Iris pigment epithelial cell (primary cell): ENCODE results near the gene PCK2.

Source experiments
- DNase-seq: peaks from one replicate; pipeline ENCODE4 v3.0.0-alpha.2; 2011; ENCODE audit warnings: low read depth

PCK2 gene

GRCh38 chr14:24115422-24116127 is 21.5 kb downstream of the PCK2 start:
- DNase-seq: no peak

GRCh38 chr14:24116128-24116814 is 22.2 kb downstream of the PCK2 start:
- DNase-seq: no peak

- no peak for DNase-seq
Measured at GRCh38 chr14:24117179-24117578, 23.1 kb downstream of the PCK2 start.

GRCh38 chr14:24119691-24120090 is 25.6 kb downstream of the PCK2 start:
- DNase-seq: no peak

GRCh38 chr14:24121210-24121609 is 27.1 kb downstream of the PCK2 start:
- DNase-seq: no peak

GRCh38 chr14:24122416-24122815 is 28.3 kb downstream of the PCK2 start:
- no peak for DNase-seq

GRCh38 chr14:24122898-24123297 is 28.8 kb downstream of the PCK2 start:
- no peak for DNase-seq

GRCh38 chr14:24123424-24124417 is 29.6 kb downstream of the PCK2 start:
- no peak for DNase-seq

GRCh38 chr14:24126939-24127338 is 32.8 kb downstream of the PCK2 start:
- DNase-seq: no peak

- no peak for DNase-seq
Measured at GRCh38 chr14:24127673-24128072, 33.6 kb downstream of the PCK2 start.

GRCh38 chr14:24129410-24129998 is 35.4 kb downstream of the PCK2 start:
- DNase-seq: no peak

- DNase-seq: no peak
Measured at GRCh38 chr14:24130380-24130716, 36.2 kb downstream of the PCK2 start, which contains the start of gene FITM1. Gene FITM1 (plus strand): TSS chr14:24130659. CDS start chr14:24131564, 905 bp downstream.

- no peak for DNase-seq
Measured at GRCh38 chr14:24130717-24131548, 36.8 kb downstream of the PCK2 start.

GRCh38 chr14:24131549-24131966 is 37.4 kb downstream of the PCK2 start:
- no peak for DNase-seq

- no peak for DNase-seq
Measured at GRCh38 chr14:24132061-24132685, 38.1 kb downstream of the PCK2 start.

- no peak for DNase-seq
Measured at GRCh38 chr14:24132976-24133375, 38.9 kb downstream of the PCK2 start.

GRCh38 chr14:24133735-24134134 is 39.6 kb downstream of the PCK2 start:
- DNase-seq: no peak

- DNase-seq: no peak
Measured at GRCh38 chr14:24135584-24135833, 41.4 kb downstream of the PCK2 start.

GRCh38 chr14:24135834-24136683 is 41.9 kb downstream of the PCK2 start, which contains the start of gene PSME1:
Gene PSME1 (plus strand): TSS chr14:24136194. CDS start chr14:24136263, 69 bp downstream.
- DNase-seq: peak; percentile 90
